H1 (cell line): Measurements from ENCODE around the gene NUDT1. TPM values are rescaled to one million over a fixed set of nuclear protein-coding genes. Genes with fewer than 3 reads are reported as not detected.

ENCODE experiments used
- CBX5 ChIP-seq: fragments of 300-800, 300-1000 bp; sonication (generic); IDR thresholded peaks from 2 replicates; pipeline ENCODE4 v1.7.1; 2016; ENCODE audit warnings: antibody characterized with exemption, low read length, low read depth
- CBX8 ChIP-seq: fragments of 300-800, 300-1000 bp; sonication (generic); IDR thresholded peaks from 2 replicates; pipeline ENCODE4 v1.7.1; 2016; ENCODE audit warnings: low read depth, low read length, borderline replicate concordance
- CHD7 ChIP-seq: fragments of 300-600 bp; sonication (generic); IDR thresholded peaks from 2 replicates; pipeline ENCODE4 v1.7.1; 2012; ENCODE audit warnings: low read length, moderate library complexity, mild to moderate bottlenecking, inconsistent platforms; ENCODE audit not compliant: insufficient replicate concordance
- E2F6 ChIP-seq: IDR thresholded peaks from 2 replicates; pipeline ENCODE4 v1.6.1; 2012; ENCODE audit warnings: inconsistent platforms
- KDM4A ChIP-seq: IDR thresholded peaks from one replicate; pipeline ENCODE4 v1.7.1; 2012; ENCODE audit warnings: low read depth, mild to moderate bottlenecking, moderate library complexity, low read length, inconsistent platforms; ENCODE audit not compliant: severe bottlenecking
- POLR2AphosphoS5 ChIP-seq: IDR thresholded peaks from 2 replicates; pipeline ENCODE4 v1.6.1; 2011; ENCODE audit warnings: low read depth, low read length
- POU5F1 ChIP-seq: IDR thresholded peaks from 2 replicates; pipeline ENCODE4 v1.6.1; 2011; ENCODE audit warnings: low read depth, mild to moderate bottlenecking, low read length, moderate library complexity
- RAD21 ChIP-seq, 2 experiments: IDR thresholded peaks in 1 of 2; conservative IDR thresholded peaks in 1 of 2; 2 replicates each; pipeline ENCODE4 v1.6.1; 2011; ENCODE audit warnings: low read depth in 2 of 2, low read length in 2 of 2, improper control_type of control experiment in 1 of 2, inconsistent platforms in 1 of 2, mild to moderate bottlenecking in 1 of 2, moderate library complexity in 1 of 2
- SIN3A ChIP-seq, 2 experiments: IDR thresholded peaks in 1 of 2; conservative IDR thresholded peaks in 1 of 2; 2 replicates each; pipeline ENCODE4 v1.6.1; 2011 to 2012; ENCODE audit warnings: low read length in 2 of 2, improper control_type of control experiment in 1 of 2, low read depth in 1 of 2, mild to moderate bottlenecking in 1 of 2
- polyA plus RNA-seq, 7 experiments: library from polyadenylated mRNA; depleted of rRNA in 3 of 7; stranded (reverse) in 5 of 7; unstranded in 2 of 7; fragments of >200 nt in 5 of 7; fragments of 200-250 nt in 2 of 7; gene quantifications; 1 replicate in 5 of 7; 2 replicates in 1 of 7; 4 replicates in 1 of 7; pipeline versions ENCODE4 v1.2.1 to v1.2.3, GENCODE V29; 2011 to 2013; ENCODE audit warnings: missing spikeins in 2 of 7, mixed read lengths in 2 of 7
- total RNA-seq: library from RNA; stranded (reverse); fragmentation: NEBNext Ultra II Directional; extraction: Animal tissue kit (Norgen Biotek cat#: 25700); gene quantifications from 2 replicates; pipeline ENCODE4 v1.2.1, GENCODE V29; 2021

The NUDT1 gene
- total and polyA plus RNA-seq, 2 of the 8 experiments (the other 6 are each of a cell fraction or from before 2014, with no cell fraction given), result 76.1 to 89.5 TPM

GRCh38 chr7:2243458-2243857 lies 1.4 kb downstream of the NUDT1 start (continued):
- TF ChIP-seq CHD7, result no peak
- no peak for TF ChIP-seq POLR2AphosphoS5
- no peak for TF ChIP-seq SIN3A (conservative IDR thresholded peaks at IDR 0.05 in 1 of 2, IDR thresholded peaks at IDR 0.05 in 1 of 2; ENCODE audit: low read depth in 1 of 2, low read length in 2 of 2)
- no peak for TF ChIP-seq E2F6
- no peak for TF ChIP-seq POU5F1
- TF ChIP-seq CBX5, result no peak
- TF ChIP-seq RAD21 (IDR thresholded peaks at IDR 0.05 in 1 of 2, conservative IDR thresholded peaks at IDR 0.05 in 1 of 2; ENCODE audit: low read depth in 2 of 2, low read length in 2 of 2), result no peak
- TF ChIP-seq CBX8, result no peak
- TF ChIP-seq KDM4A, result no peak
